HepG2 (cell line): ENCODE measurements around the gene NUP93. TPM values are rescaled to one million over a fixed set of nuclear protein-coding genes. Genes with fewer than 3 reads are reported as not detected.

Experiments used
- ASH2L ChIP-seq: fragments of 300-600, 200-600 bp; sonication (generic); IDR thresholded peaks from 2 replicates; pipeline ENCODE4 v1.7.0; 2017; ENCODE audit warnings: low read depth, mild to moderate bottlenecking, moderate library complexity, mixed read lengths, low read length; ENCODE audit not compliant: insufficient read length
- BRCA1 ChIP-seq: sonication (generic); formaldehyde crosslinking; IDR thresholded peaks from 2 replicates; pipeline ENCODE4 v1.4.0; 2020; ENCODE audit warnings: missing genetic modification reagents
- CREM ChIP-seq, 2 experiments: sonication (generic) in 1 of 2; formaldehyde crosslinking in 1 of 2; IDR thresholded peaks; 2 replicates each; pipeline versions ENCODE4 v1.4.0 to v1.6.1; 2016 to 2020; ENCODE audit warnings: antibody characterized with exemption in 1 of 2, mild to moderate bottlenecking in 1 of 2, missing genetic modification reagents in 1 of 2
- ELF3 ChIP-seq: IDR thresholded peaks from 2 replicates; pipeline ENCODE4 v1.6.1; 2016; ENCODE audit warnings: missing genetic modification reagents, missing compliant biosample characterization
- EP300 ChIP-seq, 3 experiments: sonication (generic) in 1 of 3; formaldehyde crosslinking in 1 of 3; IDR thresholded peaks; 2 replicates each; pipeline versions ENCODE4 v1.5.1 to v1.6.1; 2011 to 2020; ENCODE audit warnings: low read depth in 2 of 3, low read length in 2 of 3, borderline replicate concordance in 1 of 3, improper control_type of control experiment in 1 of 3, mild to moderate bottlenecking in 1 of 3, missing genetic modification reagents in 1 of 3, moderate library complexity in 1 of 3
- FOSL2 ChIP-seq: sonication (generic); formaldehyde crosslinking; IDR thresholded peaks from 2 replicates; pipeline ENCODE4 v1.4.0; 2020; ENCODE audit warnings: missing genetic modification reagents
- FOXA3 ChIP-seq: IDR thresholded peaks from 2 replicates; pipeline ENCODE4 v1.6.1; 2016; ENCODE audit warnings: missing genetic modification reagents, missing compliant biosample characterization
- HDAC6 ChIP-seq: fragments of 200-600 bp; sonication (generic); IDR thresholded peaks from 2 replicates; pipeline ENCODE4 v1.7.0; 2017; ENCODE audit warnings: mild to moderate bottlenecking, antibody characterized with exemption, low read length, low read depth
- HES4 ChIP-seq: sonication (generic); formaldehyde crosslinking; IDR thresholded peaks from 2 replicates; pipeline ENCODE4 v1.9.0; 2021; ENCODE audit warnings: mild to moderate bottlenecking, missing genetic modification reagents, borderline replicate concordance
- HHEX ChIP-seq: IDR thresholded peaks from 2 replicates; pipeline ENCODE4 v1.6.1; 2016; ENCODE audit warnings: control low read depth
- HNF4A ChIP-seq: sonication (generic); formaldehyde crosslinking; IDR thresholded peaks from 2 replicates; pipeline ENCODE4 v1.4.0; 2020; ENCODE audit warnings: missing genetic modification reagents
- MED1 ChIP-seq: sonication (generic); formaldehyde crosslinking; IDR thresholded peaks from 2 replicates; pipeline ENCODE4 v1.4.0; 2020; ENCODE audit warnings: missing genetic modification reagents
- NCOA2 ChIP-seq: sonication (generic); formaldehyde crosslinking; IDR thresholded peaks from 2 replicates; pipeline ENCODE4 v1.8.0; 2022; ENCODE audit warnings: inconsistent platforms
- NFATC3 ChIP-seq: sonication (generic); formaldehyde crosslinking; IDR thresholded peaks from 2 replicates; pipeline ENCODE4 v1.5.1; 2020; ENCODE audit warnings: mild to moderate bottlenecking, missing genetic modification reagents
- NR2F6 ChIP-seq, 2 experiments: IDR thresholded peaks; 2 replicates each; pipeline ENCODE4 v1.6.1; 2016; ENCODE audit warnings: antibody characterized with exemption in 1 of 2, mild to moderate bottlenecking in 1 of 2
- RBM22 ChIP-seq: fragments of 200-400 bp; formaldehyde crosslinking; optimal IDR thresholded peaks from 2 replicates; pipeline ENCODE3; 2017; ENCODE audit warnings: mild to moderate bottlenecking, low read length, moderate library complexity
- SMAD1 ChIP-seq: sonication (generic); formaldehyde crosslinking; IDR thresholded peaks from 2 replicates; pipeline ENCODE4 v1.4.0; 2020; ENCODE audit warnings: missing genetic modification reagents, low read depth, mild to moderate bottlenecking, borderline replicate concordance
- SOX13 ChIP-seq, 3 experiments: fragments of 450-650 bp in 1 of 3; sonication (generic) in 1 of 3; formaldehyde crosslinking in 1 of 3; IDR thresholded peaks in 2 of 3; conservative IDR thresholded peaks in 1 of 3; 2 replicates each; pipeline versions ENCODE4 v1.5.0 to v1.6.1; 2016 to 2020; ENCODE audit warnings: antibody characterized with exemption in 1 of 3, mild to moderate bottlenecking in 1 of 3, missing compliant biosample characterization in 1 of 3, missing genetic modification reagents in 1 of 3, moderate library complexity in 1 of 3
- TCF7L2 ChIP-seq: IDR thresholded peaks from 2 replicates; pipeline ENCODE4 v1.6.1; 2011; ENCODE audit warnings: mild to moderate bottlenecking, low read depth, low read length, moderate library complexity
- ZBTB20 ChIP-seq: sonication (generic); formaldehyde crosslinking; IDR thresholded peaks from 2 replicates; pipeline ENCODE4 v1.8.1; 2023; ENCODE audit warnings: missing genetic modification reagents, low read depth, mild to moderate bottlenecking, borderline replicate concordance
- ZC3H4 ChIP-seq: sonication (generic); formaldehyde crosslinking; IDR thresholded peaks from 2 replicates; pipeline ENCODE4 v1.4.0; 2020; ENCODE audit warnings: missing genetic modification reagents, borderline replicate concordance
- ZNF230 ChIP-seq: sonication (generic); formaldehyde crosslinking; IDR thresholded peaks from 2 replicates; pipeline ENCODE4 v1.4.0; 2020; ENCODE audit warnings: mild to moderate bottlenecking, missing genetic modification reagents
- ZNF30 ChIP-seq: sonication (generic); formaldehyde crosslinking; IDR thresholded peaks from 2 replicates; pipeline ENCODE4 v1.5.0; 2020; ENCODE audit warnings: mild to moderate bottlenecking, missing genetic modification reagents
- ZNF572 ChIP-seq: sonication (generic); formaldehyde crosslinking; IDR thresholded peaks from 2 replicates; pipeline ENCODE4 v1.5.1; 2020; ENCODE audit warnings: mild to moderate bottlenecking, missing genetic modification reagents
- ZNF816 ChIP-seq: sonication (generic); formaldehyde crosslinking; IDR thresholded peaks from 2 replicates; pipeline ENCODE4 v1.8.0; 2022; ENCODE audit warnings: missing genetic modification reagents, mild to moderate bottlenecking, borderline replicate concordance
- ZNF83 ChIP-seq: sonication (generic); formaldehyde crosslinking; IDR thresholded peaks from 2 replicates; pipeline ENCODE4 v1.4.0; 2020; ENCODE audit warnings: missing genetic modification reagents, mild to moderate bottlenecking, borderline replicate concordance
- polyA plus RNA-seq, 8 experiments: library from polyadenylated mRNA; depleted of rRNA in 3 of 8; stranded (reverse) in 7 of 8; unstranded in 1 of 8; fragments of >200 nt; fragmentation: Illumina TruSeq in 4 of 8; extraction: Trizol in 4 of 8; gene quantifications; 2 replicates each; pipeline versions ENCODE4 v1.2.1 to v1.2.3, GENCODE V29; 2011 to 2016; ENCODE audit warnings: low read depth in 4 of 8, missing spikeins in 1 of 8, mixed read lengths in 1 of 8; ENCODE audit not compliant: insufficient read depth in 1 of 8
- total RNA-seq, 5 experiments: library from RNA; depleted of rRNA; stranded (reverse); fragments of >200 nt; fragmentation: Illumina TruSeq; extraction: Trizol; gene quantifications; 2 replicates each; pipeline ENCODE4 v1.2.3, GENCODE V29; 2016; ENCODE audit warnings: low read depth in 1 of 5
- TF ChIP-seq, protein P1 (sequence below): sonication (generic); formaldehyde crosslinking; conservative IDR thresholded peaks from 2 replicates; pipeline ENCODE4 v1.4.0; 2020; ENCODE audit warnings: mild to moderate bottlenecking, missing genetic modification reagents, moderate library complexity

NUP93 gene
- total and polyA plus RNA-seq, 2 of the 13 experiments (the other 11 are each of a cell fraction or from before 2014, with no cell fraction given) = 58.5 to 140 TPM

DNA sequence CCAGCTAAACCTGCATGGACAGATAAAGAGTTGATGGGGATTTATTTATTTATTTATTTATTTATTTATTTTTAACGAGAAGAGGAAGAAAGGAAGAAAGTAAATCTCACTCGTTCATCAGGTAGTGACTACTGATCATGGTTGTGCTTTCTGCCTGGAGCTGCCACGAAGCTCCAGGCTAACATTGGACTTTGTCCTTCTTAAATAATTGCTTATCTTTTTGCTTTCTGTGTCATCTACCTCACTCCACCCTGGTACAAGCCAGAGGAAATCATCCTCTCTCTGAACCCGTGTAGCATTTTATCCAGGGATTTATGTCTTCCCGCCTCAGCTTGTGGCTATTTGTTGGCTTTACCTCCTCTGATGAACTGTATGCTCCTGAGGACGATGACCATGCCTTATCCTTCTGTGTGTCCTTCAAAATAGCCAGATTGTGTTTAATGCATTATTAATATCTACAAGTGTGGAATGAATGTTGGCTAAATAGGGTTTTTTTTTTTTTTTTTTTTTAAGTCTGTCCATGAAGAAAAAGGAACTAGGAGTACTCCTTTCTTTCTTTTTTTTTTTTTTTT is 127.0 kb downstream of the NUP93 start (continued):
- TF ChIP-seq CREM (IDR thresholded peaks at IDR 0.05) (0 out of 2 replicates have a peak, but pooled peaks have one; percentile 34), CREM (CRISPR knock-in tag; IDR thresholded peaks at IDR 0.05) (no peak), ZNF572 (CRISPR knock-in tag) (no peak), BRCA1 (no peak), SMAD1 (no peak), ZNF816 (CRISPR knock-in tag) (no peak), ZC3H4 (CRISPR knock-in tag) (no peak), NR2F6 (IDR thresholded peaks at IDR 0.05) (no peak), NR2F6 (CRISPR knock-in tag; IDR thresholded peaks at IDR 0.05) (0 out of 2 replicates have a peak, but pooled peaks have one; percentile 16), HDAC6 (no peak), ZNF230 (no peak), ZNF83 (CRISPR knock-in tag) (no peak), ASH2L (peak; percentile 17), ZNF30 (no peak), FOSL2 (CRISPR knock-in tag) (peak; percentile 37; the same call in 1 of the 2 replicates), NCOA2 (CRISPR knock-in tag) (0 out of 2 replicates have a peak, but pooled peaks have one; percentile 16), HNF4A (CRISPR knock-in tag) (peak; percentile 87), RBM22 (no peak), ZBTB20 (peak; percentile 44; the same call in 1 of the 2 replicates), MED1 (CRISPR knock-in tag) (peak; percentile 49; the same call in 1 of the 2 replicates), HES4 (no peak), FOXA3 (CRISPR knock-in tag) (peak; percentile 45; the same call in 1 of the 2 replicates), HHEX (CRISPR knock-in tag) (no peak), TCF7L2 (no peak), EP300 (IDR thresholded peaks at IDR 0.05; ENCODE audit: low read depth in 2 of 2, low read length in 2 of 2) (peak in 1 of 2 experiments; percentile 33; a peak in 1 of 4 replicates), EP300 (CRISPR knock-in tag; IDR thresholded peaks at IDR 0.05; ENCODE audit: borderline replicate concordance) (no peak), SOX13 (IDR thresholded peaks at IDR 0.05) (no peak), SOX13 (CRISPR knock-in tag; conservative IDR thresholded peaks at IDR 0.05 in 1 of 2, IDR thresholded peaks at IDR 0.05 in 1 of 2) (peak in 1 of 2 experiments; percentile 54; a peak in 1 of 4 replicates), NFATC3 (CRISPR knock-in tag) (no peak), ELF3 (CRISPR knock-in tag) (0 out of 2 replicates have a peak, but pooled peaks have one; percentile 61)
- TF ChIP-seq, protein P1, sequence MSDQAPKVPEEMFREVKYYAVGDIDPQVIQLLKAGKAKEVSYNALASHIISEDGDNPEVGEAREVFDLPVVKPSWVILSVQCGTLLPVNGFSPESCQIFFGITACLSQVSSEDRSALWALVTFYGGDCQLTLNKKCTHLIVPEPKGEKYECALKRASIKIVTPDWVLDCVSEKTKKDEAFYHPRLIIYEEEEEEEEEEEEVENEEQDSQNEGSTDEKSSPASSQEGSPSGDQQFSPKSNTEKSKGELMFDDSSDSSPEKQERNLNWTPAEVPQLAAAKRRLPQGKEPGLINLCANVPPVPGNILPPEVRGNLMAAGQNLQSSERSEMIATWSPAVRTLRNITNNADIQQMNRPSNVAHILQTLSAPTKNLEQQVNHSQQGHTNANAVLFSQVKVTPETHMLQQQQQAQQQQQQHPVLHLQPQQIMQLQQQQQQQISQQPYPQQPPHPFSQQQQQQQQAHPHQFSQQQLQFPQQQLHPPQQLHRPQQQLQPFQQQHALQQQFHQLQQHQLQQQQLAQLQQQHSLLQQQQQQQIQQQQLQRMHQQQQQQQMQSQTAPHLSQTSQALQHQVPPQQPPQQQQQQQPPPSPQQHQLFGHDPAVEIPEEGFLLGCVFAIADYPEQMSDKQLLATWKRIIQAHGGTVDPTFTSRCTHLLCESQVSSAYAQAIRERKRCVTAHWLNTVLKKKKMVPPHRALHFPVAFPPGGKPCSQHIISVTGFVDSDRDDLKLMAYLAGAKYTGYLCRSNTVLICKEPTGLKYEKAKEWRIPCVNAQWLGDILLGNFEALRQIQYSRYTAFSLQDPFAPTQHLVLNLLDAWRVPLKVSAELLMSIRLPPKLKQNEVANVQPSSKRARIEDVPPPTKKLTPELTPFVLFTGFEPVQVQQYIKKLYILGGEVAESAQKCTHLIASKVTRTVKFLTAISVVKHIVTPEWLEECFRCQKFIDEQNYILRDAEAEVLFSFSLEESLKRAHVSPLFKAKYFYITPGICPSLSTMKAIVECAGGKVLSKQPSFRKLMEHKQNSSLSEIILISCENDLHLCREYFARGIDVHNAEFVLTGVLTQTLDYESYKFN (CRISPR knock-in tag) = peak; percentile 77
